ENCODE results near the gene SLC22A4. TPM values are rescaled to one million over a fixed set of nuclear protein-coding genes. Genes with fewer than 3 reads are reported as not detected.
A peak's percentile ranks its signal among the peaks of the same experiment; 100 is the strongest.

SLC22A4 gene
- total RNA-seq, 2 experiments from 2014 or later: 0.16 to 0.22 TPM

GRCh38 chr5:132370181-132370970 is 76.2 kb downstream of the SLC22A4 start:
- H3K27me3 ChIP-seq (ENCODE audit: control insufficient read depth in 1 of 2, insufficient read depth in 2 of 2, low read length in 2 of 2): no peaks in the 10 kb centered on the region
- Mint-ChIP-seq H3K27me3 (no peaks in the 10 kb centered on the region), H3K27ac (peak overlapping the region; percentile 58), H3K36me3 (ENCODE audit: low read depth) (no peaks in the 10 kb centered on the region), H3K4me1 (ENCODE audit: low read depth) (peaks cover 26% of the 10 kb centered on the region), H3K9me3 (no peaks in the 10 kb centered on the region), H3K4me3 (peak overlapping the region; percentile 91)
- no peak overlapping the region for H3K27ac ChIP-seq (ENCODE audit: low read depth in 1 of 2, low read length in 2 of 2)
- ChIA-PET CTCF (no interaction called here), POLR2A (interaction anchor here (0.9 to 2.6 kb wide), 6 partner anchors 16 to 494 kb away, joined by 3 to 22 read pairs (median 6); partner anchors contain the start of gene IRF1)
- peaks cover 35% of the 10 kb centered on the region for H3K4me1 ChIP-seq (ENCODE audit: insufficient read depth, low read length)
- ATAC-seq (ENCODE audit: poor library complexity): no peak
- H3K36me3 ChIP-seq (ENCODE audit: insufficient read depth, low read length): no peaks in the 10 kb centered on the region
- peak in 2 of 14 experiments; percentile 16 to 38 for DNase-seq
- no peak for TF ChIP-seq CTCF (IDR thresholded peaks at IDR 0.05)
- H3K9me3 ChIP-seq (ENCODE audit: control insufficient read depth in 1 of 2, insufficient read depth in 1 of 2, low read length in 2 of 2): no peaks in the 10 kb centered on the region
- H3K4me3 ChIP-seq (ENCODE audit: low read length): peak overlapping the region; percentile 68
- intact Hi-C loops (cut with DNase I, micrococcal nuclease): no loop called here

GRCh38 chr5:132370971-132371602 is 76.9 kb downstream of the SLC22A4 start:
- Mint-ChIP-seq H3K27me3 (no peaks in the 10 kb centered on the region), H3K4me1 (ENCODE audit: low read depth) (peaks cover 26% of the 10 kb centered on the region), H3K27ac (peak overlapping the region; percentile 58), H3K9me3 (no peaks in the 10 kb centered on the region), H3K36me3 (ENCODE audit: low read depth) (no peaks in the 10 kb centered on the region), H3K4me3 (peak overlapping the region; percentile 91)
- Histone ChIP-seq H3K36me3 (ENCODE audit: insufficient read depth, low read length) (no peaks in the 10 kb centered on the region), H3K27me3 (ENCODE audit: control insufficient read depth in 1 of 2, insufficient read depth in 2 of 2, low read length in 2 of 2) (no peaks in the 10 kb centered on the region), H3K27ac (ENCODE audit: low read depth in 1 of 2, low read length in 2 of 2) (no peak overlapping the region), H3K4me1 (ENCODE audit: insufficient read depth, low read length) (peaks cover 35% of the 10 kb centered on the region), H3K4me3 (ENCODE audit: low read length) (no peak overlapping the region), H3K9me3 (ENCODE audit: control insufficient read depth in 1 of 2, insufficient read depth in 1 of 2, low read length in 2 of 2) (no peaks in the 10 kb centered on the region)
- POLR2A ChIA-PET: no interaction called here
- intact Hi-C loops (cut with DNase I, micrococcal nuclease): no loop called here
- no peak for ATAC-seq (ENCODE audit: poor library complexity)
- no peak for DNase-seq
- no peak for TF ChIP-seq CTCF (IDR thresholded peaks at IDR 0.05)
- CTCF ChIA-PET: interaction anchor here (1.1 kb wide), 1 partner anchor 119 kb away, joined by 4 read pairs; the partner anchor contains the start of gene IRF1

GRCh38 chr5:132371603-132371994 is 77.4 kb downstream of the SLC22A4 start:
- H3K4me3 Mint-ChIP-seq: peak overlapping the region; percentile 91
- no peaks in the 10 kb centered on the region for H3K27me3 ChIP-seq (ENCODE audit: control insufficient read depth in 1 of 2, insufficient read depth in 2 of 2, low read length in 2 of 2)
- H3K27me3 Mint-ChIP-seq: no peaks in the 10 kb centered on the region
- ATAC-seq (ENCODE audit: poor library complexity): no peak
- intact Hi-C loops (cut with DNase I, micrococcal nuclease): no loop called here
- no peak for DNase-seq
- no peaks in the 10 kb centered on the region for H3K9me3 Mint-ChIP-seq
- H3K27ac ChIP-seq (ENCODE audit: low read depth in 1 of 2, low read length in 2 of 2): no peak overlapping the region
- TF ChIP-seq CTCF (IDR thresholded peaks at IDR 0.05): no peak
- peaks cover 35% of the 10 kb centered on the region for H3K4me1 ChIP-seq (ENCODE audit: insufficient read depth, low read length)
- H3K4me1 Mint-ChIP-seq (ENCODE audit: low read depth): peaks cover 26% of the 10 kb centered on the region
- peak overlapping the region; percentile 58 for H3K27ac Mint-ChIP-seq
- CTCF ChIA-PET: interaction anchor here (1.1 kb wide), 1 partner anchor 119 kb away, joined by 4 read pairs; the partner anchor contains the start of gene IRF1
- no peaks in the 10 kb centered on the region for H3K36me3 ChIP-seq (ENCODE audit: insufficient read depth, low read length)
- no peak overlapping the region for H3K4me3 ChIP-seq (ENCODE audit: low read length)
- POLR2A ChIA-PET: no interaction called here
- H3K9me3 ChIP-seq (ENCODE audit: control insufficient read depth in 1 of 2, insufficient read depth in 1 of 2, low read length in 2 of 2): no peaks in the 10 kb centered on the region
- no peaks in the 10 kb centered on the region for H3K36me3 Mint-ChIP-seq (ENCODE audit: low read depth)
